WI38 (cell line): Measurements from ENCODE around the gene CPLANE2.

Experiments used
- H3K4me3 ChIP-seq: 2 replicates; pipeline ENCODE4 v1.5.1; 2011; ENCODE audit warnings: low read depth, mild to moderate bottlenecking, control low read depth, low read length
- TF ChIP-seq, protein P1 (sequence below): IDR thresholded peaks from 2 replicates; pipeline ENCODE4 v1.5.1; 2012; ENCODE audit warnings: low read depth, mild to moderate bottlenecking, control low read depth, low read length

Gene CPLANE2

DNA sequence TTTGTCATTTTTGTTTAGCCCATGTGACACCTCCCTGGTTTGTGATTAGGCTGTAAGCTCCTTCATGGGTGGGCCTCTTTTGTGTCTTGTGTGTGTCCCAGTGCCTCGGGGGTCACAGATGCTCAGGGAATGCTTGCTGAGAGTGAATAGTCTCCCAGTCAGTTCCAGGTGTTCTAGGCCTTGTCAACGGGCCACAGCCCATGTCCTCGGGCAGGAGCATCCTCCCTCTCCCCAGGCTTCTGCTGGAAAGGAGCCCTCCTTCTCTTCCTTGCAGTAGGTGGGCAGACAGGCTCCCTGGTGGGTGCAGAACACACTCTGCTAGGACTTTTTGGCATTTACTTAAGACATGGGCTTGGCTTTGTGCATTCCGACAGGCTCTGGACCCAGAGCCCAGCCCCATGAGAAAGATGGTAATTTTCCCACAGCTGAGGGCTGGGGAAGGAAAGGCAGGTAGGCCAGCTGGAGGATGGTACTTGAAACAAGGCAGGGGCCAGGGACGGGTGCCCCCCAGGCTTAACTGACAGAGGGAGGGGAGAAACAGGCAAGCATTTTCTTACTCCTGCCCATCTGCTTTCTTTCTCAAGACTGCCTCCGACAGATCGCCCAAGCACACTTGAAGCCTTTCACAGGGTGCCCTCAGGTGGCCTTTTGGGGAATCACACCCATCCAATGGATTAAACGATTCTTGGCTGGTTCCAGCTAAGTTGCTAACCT lies 7.1 kb upstream of the CPLANE2 start:
- TF ChIP-seq, protein P1, sequence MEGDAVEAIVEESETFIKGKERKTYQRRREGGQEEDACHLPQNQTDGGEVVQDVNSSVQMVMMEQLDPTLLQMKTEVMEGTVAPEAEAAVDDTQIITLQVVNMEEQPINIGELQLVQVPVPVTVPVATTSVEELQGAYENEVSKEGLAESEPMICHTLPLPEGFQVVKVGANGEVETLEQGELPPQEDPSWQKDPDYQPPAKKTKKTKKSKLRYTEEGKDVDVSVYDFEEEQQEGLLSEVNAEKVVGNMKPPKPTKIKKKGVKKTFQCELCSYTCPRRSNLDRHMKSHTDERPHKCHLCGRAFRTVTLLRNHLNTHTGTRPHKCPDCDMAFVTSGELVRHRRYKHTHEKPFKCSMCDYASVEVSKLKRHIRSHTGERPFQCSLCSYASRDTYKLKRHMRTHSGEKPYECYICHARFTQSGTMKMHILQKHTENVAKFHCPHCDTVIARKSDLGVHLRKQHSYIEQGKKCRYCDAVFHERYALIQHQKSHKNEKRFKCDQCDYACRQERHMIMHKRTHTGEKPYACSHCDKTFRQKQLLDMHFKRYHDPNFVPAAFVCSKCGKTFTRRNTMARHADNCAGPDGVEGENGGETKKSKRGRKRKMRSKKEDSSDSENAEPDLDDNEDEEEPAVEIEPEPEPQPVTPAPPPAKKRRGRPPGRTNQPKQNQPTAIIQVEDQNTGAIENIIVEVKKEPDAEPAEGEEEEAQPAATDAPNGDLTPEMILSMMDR = peak; percentile 94
- no peak overlapping the region for H3K4me3 ChIP-seq

DNA sequence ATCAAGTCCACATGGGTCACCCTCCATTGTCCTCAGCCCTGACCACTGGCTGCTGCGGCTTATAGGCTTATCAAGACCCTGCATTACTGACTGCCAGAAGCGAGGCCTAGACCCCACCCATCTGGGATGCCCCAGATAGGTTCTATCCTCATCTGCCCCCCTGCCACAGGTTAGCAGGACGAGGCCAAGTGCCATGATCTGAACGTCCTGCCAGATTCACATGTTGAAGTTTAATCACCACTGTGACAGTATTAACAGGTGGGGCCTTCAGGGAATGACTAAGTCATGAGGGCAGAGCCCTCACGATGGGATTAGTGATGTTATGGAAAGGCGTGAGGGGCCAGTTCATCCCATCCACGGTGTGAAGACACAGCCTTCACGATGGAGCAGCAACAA lies 6.2 kb upstream of the CPLANE2 start:
- TF ChIP-seq, protein P1 = no peak
- H3K4me3 ChIP-seq = no peak overlapping the region

DNA sequence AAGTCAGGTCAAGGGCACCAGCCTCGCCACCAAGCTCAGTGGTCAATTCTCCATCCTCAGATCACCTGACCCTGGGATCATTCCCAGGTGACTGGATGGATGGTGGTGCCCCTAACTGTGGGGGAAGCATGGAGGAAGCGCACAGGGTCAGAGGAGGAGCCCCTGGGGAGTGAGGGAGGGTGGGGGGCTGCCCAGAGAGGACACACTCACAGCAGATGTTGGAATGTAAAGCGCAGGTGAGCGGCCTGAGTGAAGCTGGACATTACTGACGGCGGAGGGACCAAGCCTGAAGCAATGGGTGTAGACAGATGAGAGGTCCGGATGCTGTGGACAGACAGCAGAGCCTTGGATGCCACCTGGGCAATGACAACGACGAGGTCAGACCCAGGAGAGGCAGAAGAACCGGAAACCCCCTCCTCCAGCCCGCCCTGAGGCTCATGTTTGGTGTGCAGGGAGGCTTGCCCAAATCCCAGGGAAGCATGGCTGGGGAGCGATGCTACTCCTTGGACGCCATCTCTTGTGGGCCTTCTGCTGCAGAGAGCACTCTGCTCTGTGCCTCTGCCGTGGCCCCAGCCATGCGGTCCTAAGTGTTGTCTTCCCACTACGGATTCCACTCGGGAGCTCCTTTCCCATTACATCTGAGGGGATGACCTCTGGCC lies 5.7 kb upstream of the CPLANE2 start:
- TF ChIP-seq, protein P1 = no peak
- H3K4me3 ChIP-seq = no peak overlapping the region

DNA sequence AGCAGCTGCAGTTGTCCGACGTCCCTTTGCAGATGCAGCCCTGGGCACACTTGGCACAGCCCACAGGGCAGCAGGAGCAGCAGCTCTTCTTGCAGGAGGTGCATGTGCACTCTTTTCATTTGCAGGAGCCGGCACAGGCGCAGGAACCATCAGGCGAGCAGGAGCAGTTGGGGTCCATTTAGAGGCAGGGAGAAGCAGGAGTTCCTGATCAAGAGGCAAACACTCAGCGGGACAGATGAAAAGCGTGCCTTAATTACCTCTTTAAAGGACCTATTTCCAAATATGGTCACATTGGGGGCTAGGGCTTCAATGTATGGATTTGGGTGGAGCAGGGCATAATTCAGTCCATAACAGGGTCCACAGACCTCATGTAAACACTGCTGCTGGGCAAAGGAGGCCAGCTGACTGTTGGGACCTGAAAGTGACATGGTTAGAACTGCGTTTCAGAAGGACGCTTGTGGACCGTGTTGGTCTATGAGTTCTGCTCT lies 4.3 kb upstream of the CPLANE2 start:
- H3K4me3 ChIP-seq = no peak overlapping the region
- TF ChIP-seq, protein P1 = no peak

DNA sequence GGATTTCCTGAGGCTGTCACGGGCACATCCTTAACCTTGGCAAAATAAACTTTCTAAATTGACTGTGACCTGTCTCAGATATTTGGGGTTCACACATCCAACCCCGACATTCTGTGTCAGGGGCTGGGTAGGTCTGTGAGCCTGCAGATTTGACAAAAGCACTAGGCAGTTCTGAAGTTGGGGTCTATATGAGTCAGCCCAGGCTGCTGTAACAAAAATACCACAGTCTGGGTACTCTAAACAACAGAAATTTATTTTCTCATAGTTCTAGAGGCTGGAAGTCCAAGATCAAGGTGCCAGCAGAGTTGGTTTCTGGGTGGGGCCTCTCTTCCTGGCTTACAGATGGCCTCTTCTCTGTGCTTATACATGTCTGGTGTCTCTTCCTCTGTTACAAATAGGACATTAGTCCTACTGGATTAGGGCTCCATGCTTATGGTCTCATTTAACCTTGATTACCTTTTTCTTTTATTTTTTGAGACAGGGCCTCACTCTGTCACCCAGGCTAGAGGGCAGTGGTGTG lies 3.0 kb upstream of the CPLANE2 start:
- no peak overlapping the region for H3K4me3 ChIP-seq
- TF ChIP-seq, protein P1 = no peak

DNA sequence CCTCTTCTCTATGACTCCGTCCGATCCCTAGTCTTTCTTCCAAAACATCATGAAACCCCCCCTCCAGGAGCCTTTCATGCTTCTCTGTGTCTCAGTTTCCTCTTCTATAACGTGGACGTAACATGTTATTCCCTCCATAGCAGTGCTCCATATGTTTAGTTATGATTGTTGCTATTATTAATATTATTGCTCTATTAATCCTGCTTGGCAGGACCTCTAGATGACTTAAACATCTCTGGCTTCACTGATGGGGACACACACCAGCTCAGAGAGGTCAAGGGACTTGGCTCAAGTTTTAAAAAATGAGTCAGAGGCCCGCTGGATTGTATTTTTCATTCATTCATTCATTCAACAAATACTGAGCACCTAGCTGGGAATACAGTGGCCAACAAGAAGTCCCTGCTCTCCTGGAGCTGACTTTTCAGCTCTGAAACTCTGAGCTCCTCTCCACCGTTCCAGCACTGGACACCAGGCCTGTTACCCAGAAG lies 404 bp upstream of the CPLANE2 start:
- peak overlapping the region; percentile 68 for H3K4me3 ChIP-seq
- TF ChIP-seq, protein P1 = no peak
